Neuronal stem cell (in vitro differentiated cells): ENCODE results near the gene ZNF574.
A peak's percentile ranks its signal among the peaks of the same experiment; 100 is the strongest.

ENCODE experiments used
- DNase-seq: peaks from one replicate; pipeline ENCODE4 v3.0.0-alpha.2; 2013; ENCODE audit warnings: low spot score
- H2AFZ ChIP-seq: one replicate; pipeline ENCODE4 v1.6.1; 2013; ENCODE audit warnings: mild to moderate bottlenecking, low read length, inconsistent platforms
- H2AK5ac ChIP-seq: 2 replicates; pipeline ENCODE4 v1.6.1; 2013; ENCODE audit warnings: low read depth, mild to moderate bottlenecking, inconsistent platforms, low read length, moderate library complexity, mixed read lengths
- H2BK120ac ChIP-seq: 2 replicates; pipeline ENCODE4 v1.6.1; 2013; ENCODE audit warnings: low read depth, mild to moderate bottlenecking, inconsistent platforms, low read length, moderate library complexity, mixed read lengths
- H2BK12ac ChIP-seq: one replicate; pipeline ENCODE4 v1.6.1; 2013; ENCODE audit warnings: low read length, inconsistent platforms
- H2BK15ac ChIP-seq: 2 replicates; pipeline ENCODE4 v1.6.1; 2013; ENCODE audit warnings: mild to moderate bottlenecking, low read length, inconsistent platforms, mixed read lengths
- H2BK5ac ChIP-seq: one replicate; pipeline ENCODE4 v1.6.1; 2013; ENCODE audit warnings: inconsistent platforms, mild to moderate bottlenecking, low read length, moderate library complexity
- H3K14ac ChIP-seq: one replicate; pipeline ENCODE4 v1.6.1; 2013; ENCODE audit warnings: low read length, inconsistent platforms
- H3K18ac ChIP-seq: 2 replicates; pipeline ENCODE4 v1.6.1; 2013; ENCODE audit warnings: low read length, inconsistent platforms
- H3K23ac ChIP-seq: 2 replicates; pipeline ENCODE4 v1.6.1; 2013; ENCODE audit warnings: low read depth, mild to moderate bottlenecking, mixed read lengths, low read length, inconsistent platforms; ENCODE audit not compliant: poor library complexity
- H3K27ac ChIP-seq: replicated peaks from 3 replicates; pipeline ENCODE4 v1.5.1; 2013; ENCODE audit warnings: low read length, inconsistent platforms
- H3K27me3 ChIP-seq, 3 experiments: 2 replicates each; pipeline ENCODE4 v1.6.1; 2013; ENCODE audit warnings: low read length in 3 of 3, mild to moderate bottlenecking in 2 of 3, inconsistent platforms in 1 of 3, low read depth in 1 of 3, mixed read lengths in 1 of 3, moderate library complexity in 1 of 3; ENCODE audit not compliant: control insufficient read depth in 3 of 3, insufficient read depth in 3 of 3
- H3K36me3 ChIP-seq, 2 donors: replicated peaks in 1 of 2; 2 replicates each; pipeline ENCODE4 v1.6.1; 2013; ENCODE audit warnings: low read length in 2 of 2; ENCODE audit not compliant: control insufficient read depth in 2 of 2, insufficient read depth in 2 of 2
- H3K4ac ChIP-seq: 2 replicates; pipeline ENCODE4 v1.6.1; 2013; ENCODE audit warnings: inconsistent platforms, mild to moderate bottlenecking, low read length, moderate library complexity
- H3K4me1 ChIP-seq, 2 donors: 1 replicate in 1 of 2; 2 replicates in 1 of 2; pipeline ENCODE4 v1.6.1; 2013; ENCODE audit warnings: low read length in 2 of 2, low read depth in 1 of 2; ENCODE audit not compliant: control insufficient read depth in 2 of 2, insufficient read depth in 1 of 2
- H3K4me2 ChIP-seq: one replicate; pipeline ENCODE4 v1.6.1; 2013; ENCODE audit warnings: mild to moderate bottlenecking, low read length, inconsistent platforms; ENCODE audit not compliant: insufficient read depth, poor library complexity, severe bottlenecking
- H3K4me3 ChIP-seq, 2 donors: 2 replicates each; pipeline ENCODE4 v1.5.1; 2013; ENCODE audit warnings: low read length in 2 of 2, mild to moderate bottlenecking in 2 of 2, inconsistent platforms in 1 of 2, moderate library complexity in 1 of 2
- H3K79me1 ChIP-seq: one replicate; pipeline ENCODE4 v1.6.1; 2013; ENCODE audit warnings: low read depth, mild to moderate bottlenecking, inconsistent platforms, low read length, moderate library complexity
- H3K9ac ChIP-seq: one replicate; pipeline ENCODE4 v1.6.1; 2013; ENCODE audit warnings: mild to moderate bottlenecking, low read depth, low read length, inconsistent platforms; ENCODE audit not compliant: poor library complexity
- H3K9me3 ChIP-seq, 2 donors: replicated peaks in 1 of 2; 2 replicates each; pipeline versions ENCODE3 to v1.6.1; 2013; ENCODE audit warnings: low read length in 2 of 2, mild to moderate bottlenecking in 2 of 2, inconsistent platforms in 1 of 2, low read depth in 1 of 2, mixed read lengths in 1 of 2, moderate library complexity in 1 of 2; ENCODE audit not compliant: control insufficient read depth in 2 of 2, insufficient read depth in 1 of 2
- H4K8ac ChIP-seq: one replicate; pipeline ENCODE4 v1.6.1; 2013; ENCODE audit warnings: low read depth, mild to moderate bottlenecking, inconsistent platforms, low read length, moderate library complexity
- H4K91ac ChIP-seq: one replicate; pipeline ENCODE4 v1.6.1; 2013; ENCODE audit warnings: low read length, low read depth, mild to moderate bottlenecking, inconsistent platforms; ENCODE audit not compliant: poor library complexity
- WGBS, 2 donors: extraction: QIAGEN DNeasy Blood & Tissue Kit; methylation state at CpG; one replicate each; pipeline ENCODE4 v1.1.7; 2013; ENCODE audit warnings: missing lambda C conversion rate in 2 of 2, mixed read lengths in 1 of 2; ENCODE audit not compliant: insufficient read length in 2 of 2, insufficient replicate concordance in 1 of 2; ENCODE audit errors: extremely low coverage in 2 of 2; 5-methylcytosine and 5-hydroxymethylcytosine counted together

The ZNF574 gene

GRCh38 chr19:42122691-42123607 is 47.0 kb downstream of the ZNF574 start:
- Histone ChIP-seq H2BK12ac (peak overlapping the region; percentile 66), H2BK120ac (no peak overlapping the region), H3K4me2 (no peak overlapping the region), H3K9ac (no peak overlapping the region), H2BK5ac (no peak overlapping the region), H4K91ac (no peak overlapping the region), H3K79me1 (no peaks in the 10 kb centered on the region), H3K4ac (no peak overlapping the region), H3K23ac (peak overlapping the region; percentile 75), H3K9me3 (peaks cover 0 to 5% of the 10 kb centered on the region in 2 donors), H3K27ac (no peak overlapping the region), H4K8ac (peak overlapping the region; percentile 17), H3K4me1 (peaks cover 8 to 13% of the 10 kb centered on the region in 2 donors), H3K36me3 (no peaks in the 10 kb centered on the region), H2BK15ac (no peak overlapping the region), H3K18ac (peak overlapping the region; percentile 17), H3K14ac (no peak overlapping the region), H3K4me3 (no peak overlapping the region), H2AK5ac (no peak overlapping the region), H3K27me3 (peaks cover 0 to 37% (median 0%) of the 10 kb centered on the region in 3 experiments), H2AFZ (no peak overlapping the region)
- DNase-seq = no peak
- no CpG with 5 or more reads among the region's 17 CpGs for WGBS, 2 donors

DNA sequence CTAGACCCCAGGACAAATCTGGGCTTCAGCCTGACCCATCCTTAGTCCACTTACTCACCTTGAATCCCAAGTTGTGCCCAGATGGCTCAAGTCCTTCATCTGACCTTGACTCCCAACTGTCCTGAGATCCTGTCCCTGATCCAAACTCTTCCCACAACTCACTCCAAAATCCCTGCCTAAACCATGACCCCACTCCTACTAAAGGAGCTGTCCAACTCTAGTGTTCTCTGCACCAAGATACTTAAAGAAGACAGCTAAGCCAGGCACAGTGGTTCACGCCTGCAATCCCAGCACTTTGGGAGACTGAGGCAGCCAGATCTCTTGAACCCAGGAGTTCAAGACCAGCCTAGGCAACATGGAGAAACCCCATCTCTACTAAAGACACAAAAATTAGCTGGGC is 47.8 kb downstream of the ZNF574 start:
- no peak for DNase-seq
- no peak overlapping the region for H3K18ac ChIP-seq
- no peak overlapping the region for H3K4ac ChIP-seq
- no peaks in the 10 kb centered on the region for H3K36me3 ChIP-seq
- no peak overlapping the region for H2BK15ac ChIP-seq
- H2AFZ ChIP-seq = no peak overlapping the region
- H3K4me1 ChIP-seq = peaks cover 8 to 13% of the 10 kb centered on the region in 2 donors
- H2BK12ac ChIP-seq = no peak overlapping the region
- H2BK120ac ChIP-seq = no peak overlapping the region
- no peak overlapping the region for H3K9ac ChIP-seq
- no peak overlapping the region for H2AK5ac ChIP-seq
- no CpG with 5 or more reads among the region's 1 CpG for WGBS, 2 donors
- peaks cover 0 to 44% (median 0%) of the 10 kb centered on the region in 3 experiments for H3K27me3 ChIP-seq
- no peak overlapping the region for H3K4me2 ChIP-seq
- no peak overlapping the region for H3K14ac ChIP-seq
- H3K23ac ChIP-seq = no peak overlapping the region
- H3K79me1 ChIP-seq = no peaks in the 10 kb centered on the region
- no peak overlapping the region for H2BK5ac ChIP-seq
- H3K9me3 ChIP-seq = peaks cover 0 to 5% of the 10 kb centered on the region in 2 donors
- H4K8ac ChIP-seq = no peak overlapping the region
- no peak overlapping the region for H3K27ac ChIP-seq
- no peak overlapping the region for H4K91ac ChIP-seq
- no peak overlapping the region for H3K4me3 ChIP-seq

DNA sequence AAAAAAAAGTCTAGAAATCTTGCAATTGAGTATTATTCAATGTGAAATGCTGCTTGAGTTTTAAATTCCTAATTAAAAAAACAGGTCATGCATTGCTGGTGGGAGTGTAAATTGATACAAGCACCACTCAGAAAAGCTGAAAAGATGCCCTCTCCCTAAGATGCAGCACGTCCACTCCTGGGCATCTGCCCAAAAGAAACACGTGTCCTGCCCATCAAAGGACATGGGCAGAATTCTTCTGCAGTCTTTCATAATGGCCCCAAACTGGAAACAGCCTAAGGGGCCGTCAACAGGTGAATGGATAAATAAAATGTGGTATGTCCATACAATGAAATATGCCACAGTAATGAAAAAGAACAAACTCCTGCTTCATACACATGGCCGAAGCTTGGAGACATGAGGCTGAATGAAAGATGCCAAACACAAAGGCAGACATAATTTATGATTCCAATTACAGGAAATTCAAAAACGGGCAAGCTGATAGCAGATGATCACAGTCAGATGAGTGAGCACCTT is 48.5 kb downstream of the ZNF574 start:
- Histone ChIP-seq H3K23ac (no peak overlapping the region), H3K36me3 (no peaks in the 10 kb centered on the region), H3K27ac (no peak overlapping the region), H4K91ac (no peak overlapping the region), H3K27me3 (peaks cover 0 to 50% (median 0%) of the 10 kb centered on the region in 3 experiments), H3K9me3 (peaks cover 0 to 5% of the 10 kb centered on the region in 2 donors), H4K8ac (no peak overlapping the region), H2BK15ac (no peak overlapping the region), H3K18ac (no peak overlapping the region), H2BK12ac (no peak overlapping the region), H2BK5ac (no peak overlapping the region), H3K4me1 (peaks cover 8 to 13% of the 10 kb centered on the region in 2 donors), H3K4me3 (no peak overlapping the region), H3K79me1 (no peaks in the 10 kb centered on the region), H3K4ac (no peak overlapping the region), H3K14ac (no peak overlapping the region), H2AFZ (no peak overlapping the region), H2BK120ac (no peak overlapping the region), H3K4me2 (no peak overlapping the region), H2AK5ac (no peak overlapping the region), H3K9ac (no peak overlapping the region)
- no CpG with 5 or more reads among the region's 5 CpGs for WGBS, 2 donors
- DNase-seq = no peak

- no peaks in the 10 kb centered on the region for H3K79me1 ChIP-seq
- H4K91ac ChIP-seq = no peak overlapping the region
- no CpG with 5 or more reads among the region's 6 CpGs for WGBS, 2 donors
- peaks cover 0 to 5% of the 10 kb centered on the region in 2 donors for H3K9me3 ChIP-seq
- H3K4me3 ChIP-seq = no peak overlapping the region
- H3K23ac ChIP-seq = no peak overlapping the region
- H3K14ac ChIP-seq = peak overlapping the region; percentile 33
- no peak overlapping the region for H3K27ac ChIP-seq
- no peak overlapping the region for H2BK12ac ChIP-seq
- no peak overlapping the region for H2AK5ac ChIP-seq
- no peak overlapping the region for H2BK15ac ChIP-seq
- peaks cover 10 to 13% of the 10 kb centered on the region in 2 donors for H3K4me1 ChIP-seq
- DNase-seq = no peak
- peak overlapping the region; percentile 25 for H3K18ac ChIP-seq
- H3K27me3 ChIP-seq = peaks cover 0 to 60% (median 2%) of the 10 kb centered on the region in 3 experiments
- H4K8ac ChIP-seq = no peak overlapping the region
- H3K36me3 ChIP-seq = no peaks in the 10 kb centered on the region
- H3K9ac ChIP-seq = no peak overlapping the region
- H3K4ac ChIP-seq = no peak overlapping the region
- no peak overlapping the region for H3K4me2 ChIP-seq
- H2AFZ ChIP-seq = no peak overlapping the region
- no peak overlapping the region for H2BK5ac ChIP-seq
- no peak overlapping the region for H2BK120ac ChIP-seq
Observed at GRCh38 chr19:42125536-42125935, 49.6 kb downstream of the ZNF574 start.
